ENCODE data around the gene POLD1. TPM values are rescaled to one million over a fixed set of nuclear protein-coding genes. Genes with fewer than 3 reads are reported as not detected.

The POLD1 gene
- total and polyA plus RNA-seq, 2 of the 13 experiments (the other 11 are each of a cell fraction or from before 2014, with no cell fraction given): 17.4 to 54.0 TPM

DNA sequence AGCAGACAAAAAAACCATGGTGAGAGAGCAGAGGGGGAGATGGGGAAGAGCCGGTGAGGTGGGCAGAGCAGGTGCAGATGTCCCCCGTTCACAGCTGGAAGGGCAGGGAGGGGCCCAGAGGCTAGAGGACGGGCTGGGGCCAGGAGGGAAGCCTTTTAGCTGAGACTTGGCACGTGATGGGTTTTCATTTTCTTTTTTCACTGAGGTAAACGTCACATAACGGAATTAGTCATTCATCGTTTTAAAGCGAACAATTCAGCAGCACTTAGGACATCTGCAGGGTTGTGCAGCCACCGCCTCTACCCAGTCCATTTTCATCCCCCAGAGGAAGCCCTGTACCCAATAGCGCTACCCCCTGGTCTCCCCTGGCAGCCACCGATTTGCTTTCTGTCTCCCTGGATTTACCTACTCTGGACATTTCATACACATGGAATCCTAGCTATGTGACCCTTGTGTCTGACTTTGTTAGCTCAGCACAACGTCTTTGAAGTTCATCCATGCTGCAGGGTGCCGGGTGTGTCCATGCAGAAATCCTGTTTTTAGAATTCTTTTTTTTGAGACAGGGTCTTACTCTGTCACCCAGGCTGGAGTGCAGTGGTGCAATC is 76.1 kb downstream of the POLD1 start (continued):
- TF ChIP-seq, protein P1, sequence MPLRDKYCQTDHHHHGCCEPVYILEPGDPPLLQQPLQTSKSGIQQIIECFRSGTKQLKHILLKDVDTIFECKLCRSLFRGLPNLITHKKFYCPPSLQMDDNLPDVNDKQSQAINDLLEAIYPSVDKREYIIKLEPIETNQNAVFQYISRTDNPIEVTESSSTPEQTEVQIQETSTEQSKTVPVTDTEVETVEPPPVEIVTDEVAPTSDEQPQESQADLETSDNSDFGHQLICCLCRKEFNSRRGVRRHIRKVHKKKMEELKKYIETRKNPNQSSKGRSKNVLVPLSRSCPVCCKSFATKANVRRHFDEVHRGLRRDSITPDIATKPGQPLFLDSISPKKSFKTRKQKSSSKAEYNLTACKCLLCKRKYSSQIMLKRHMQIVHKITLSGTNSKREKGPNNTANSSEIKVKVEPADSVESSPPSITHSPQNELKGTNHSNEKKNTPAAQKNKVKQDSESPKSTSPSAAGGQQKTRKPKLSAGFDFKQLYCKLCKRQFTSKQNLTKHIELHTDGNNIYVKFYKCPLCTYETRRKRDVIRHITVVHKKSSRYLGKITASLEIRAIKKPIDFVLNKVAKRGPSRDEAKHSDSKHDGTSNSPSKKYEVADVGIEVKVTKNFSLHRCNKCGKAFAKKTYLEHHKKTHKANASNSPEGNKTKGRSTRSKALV (CRISPR knock-in tag; IDR thresholded peaks at IDR 0.05): no peak
- TF ChIP-seq ISX (CRISPR knock-in tag; conservative IDR thresholded peaks at IDR 0.05) (no peak), SOX5 (CRISPR knock-in tag; IDR thresholded peaks at IDR 0.05; ENCODE audit: borderline replicate concordance) (peak; percentile 57; the same call in 1 of the 2 replicates), ZNF350 (CRISPR knock-in tag; IDR thresholded peaks at IDR 0.05; ENCODE audit: borderline replicate concordance, low read depth) (no peak), HOXD1 (CRISPR knock-in tag; IDR thresholded peaks at IDR 0.05) (no peak), BHLHE40 (IDR thresholded peaks at IDR 0.05; ENCODE audit: low read length) (peak; percentile 53), SYNCRIP (IDR thresholded peaks at IDR 0.05; ENCODE audit: insufficient read depth, low read depth, low read length) (no peak), ZNF563 (CRISPR knock-in tag; IDR thresholded peaks at IDR 0.05) (no peak), NFE2L1 (CRISPR knock-in tag; IDR thresholded peaks at IDR 0.05; ENCODE audit: borderline replicate concordance) (no peak), CREB1 (IDR thresholded peaks at IDR 0.05) (no peak), CREB1 (CRISPR knock-in tag; IDR thresholded peaks at IDR 0.05) (no peak), BRCA1 (CRISPR knock-in tag; IDR thresholded peaks at IDR 0.05) (no peak), SIX1 (CRISPR knock-in tag; IDR thresholded peaks at IDR 0.05; ENCODE audit: borderline replicate concordance) (no peak), ARNT (IDR thresholded peaks at IDR 0.05) (no peak), SRSF9 (IDR thresholded peaks at IDR 0.05; ENCODE audit: borderline replicate concordance, insufficient read depth, low read depth, low read length, poor library complexity, severe bottlenecking) (no peak), NFIB (CRISPR knock-in tag; IDR thresholded peaks at IDR 0.05; ENCODE audit: borderline replicate concordance) (no peak), ZSCAN12 (CRISPR knock-in tag; IDR thresholded peaks at IDR 0.05) (no peak), ZNF333 (CRISPR knock-in tag; IDR thresholded peaks at IDR 0.05; ENCODE audit: borderline replicate concordance) (no peak), RELA (CRISPR knock-in tag; IDR thresholded peaks at IDR 0.05) (no peak), DR1 (CRISPR knock-in tag; IDR thresholded peaks at IDR 0.05) (no peak), IKZF4 (CRISPR knock-in tag; IDR thresholded peaks at IDR 0.05; ENCODE audit: borderline replicate concordance, low read depth, not compliant biosample characterization) (no peak), SMARCC2 (IDR thresholded peaks at IDR 0.05) (no peak), FOSL2 (CRISPR knock-in tag; IDR thresholded peaks at IDR 0.05) (peak; percentile 57; the same call in 1 of the 2 replicates)
- TF ChIP-seq, protein P2, sequence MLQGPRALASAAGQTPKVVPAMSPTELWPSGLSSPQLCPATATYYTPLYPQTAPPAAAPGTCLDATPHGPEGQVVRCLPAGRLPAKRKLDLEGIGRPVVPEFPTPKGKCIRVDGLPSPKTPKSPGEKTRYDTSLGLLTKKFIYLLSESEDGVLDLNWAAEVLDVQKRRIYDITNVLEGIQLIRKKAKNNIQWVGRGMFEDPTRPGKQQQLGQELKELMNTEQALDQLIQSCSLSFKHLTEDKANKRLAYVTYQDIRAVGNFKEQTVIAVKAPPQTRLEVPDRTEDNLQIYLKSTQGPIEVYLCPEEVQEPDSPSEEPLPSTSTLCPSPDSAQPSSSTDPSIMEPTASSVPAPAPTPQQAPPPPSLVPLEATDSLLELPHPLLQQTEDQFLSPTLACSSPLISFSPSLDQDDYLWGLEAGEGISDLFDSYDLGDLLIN (CRISPR knock-in tag; IDR thresholded peaks at IDR 0.05; ENCODE audit: borderline replicate concordance): no peak
- TF ChIP-seq, protein P3, sequence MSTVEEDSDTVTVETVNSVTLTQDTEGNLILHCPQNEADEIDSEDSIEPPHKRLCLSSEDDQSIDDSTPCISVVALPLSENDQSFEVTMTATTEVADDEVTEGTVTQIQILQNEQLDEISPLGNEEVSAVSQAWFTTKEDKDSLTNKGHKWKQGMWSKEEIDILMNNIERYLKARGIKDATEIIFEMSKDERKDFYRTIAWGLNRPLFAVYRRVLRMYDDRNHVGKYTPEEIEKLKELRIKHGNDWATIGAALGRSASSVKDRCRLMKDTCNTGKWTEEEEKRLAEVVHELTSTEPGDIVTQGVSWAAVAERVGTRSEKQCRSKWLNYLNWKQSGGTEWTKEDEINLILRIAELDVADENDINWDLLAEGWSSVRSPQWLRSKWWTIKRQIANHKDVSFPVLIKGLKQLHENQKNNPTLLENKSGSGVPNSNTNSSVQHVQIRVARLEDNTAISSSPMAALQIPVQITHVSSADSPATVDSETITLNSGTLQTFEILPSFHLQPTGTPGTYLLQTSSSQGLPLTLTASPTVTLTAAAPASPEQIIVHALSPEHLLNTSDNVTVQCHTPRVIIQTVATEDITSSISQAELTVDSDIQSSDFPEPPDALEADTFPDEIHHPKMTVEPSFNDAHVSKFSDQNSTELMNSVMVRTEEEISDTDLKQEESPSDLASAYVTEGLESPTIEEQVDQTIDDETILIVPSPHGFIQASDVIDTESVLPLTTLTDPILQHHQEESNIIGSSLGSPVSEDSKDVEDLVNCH (CRISPR knock-in tag; IDR thresholded peaks at IDR 0.05): no peak
- TF ChIP-seq, protein P4, sequence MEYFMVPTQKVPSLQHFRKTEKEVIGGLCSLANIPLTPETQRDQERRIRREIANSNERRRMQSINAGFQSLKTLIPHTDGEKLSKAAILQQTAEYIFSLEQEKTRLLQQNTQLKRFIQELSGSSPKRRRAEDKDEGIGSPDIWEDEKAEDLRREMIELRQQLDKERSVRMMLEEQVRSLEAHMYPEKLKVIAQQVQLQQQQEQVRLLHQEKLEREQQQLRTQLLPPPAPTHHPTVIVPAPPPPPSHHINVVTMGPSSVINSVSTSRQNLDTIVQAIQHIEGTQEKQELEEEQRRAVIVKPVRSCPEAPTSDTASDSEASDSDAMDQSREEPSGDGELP (IDR thresholded peaks at IDR 0.05; ENCODE audit: borderline replicate concordance, low read depth): no peak

Data from HepG2 (cell line).